EH (cell line): ENCODE results near the gene DNM3.

ENCODE experiments used
- DNase-seq: peaks from one replicate; pipeline ENCODE4 v3.0.0-alpha.2; 2015; ENCODE audit warnings: low read depth

Gene DNM3

GRCh38 chr1:172140591-172140990 lies 299.3 kb downstream of the DNM3 start:
- DNase-seq = no peak

GRCh38 chr1:172141341-172141881 lies 300.1 kb downstream of the DNM3 start:
- DNase-seq = no peak

- DNase-seq = no peak
These were observed 301.0 kb downstream of the DNM3 start for GRCh38 chr1:172142324-172142723.

- peak; percentile 80 for DNase-seq
These were observed 302.2 kb downstream of the DNM3 start for GRCh38 chr1:172143384-172144055.

GRCh38 chr1:172144445-172145061 lies 303.3 kb downstream of the DNM3 start:
- peak; percentile 100 for DNase-seq

GRCh38 chr1:172145231-172145651 lies 303.9 kb downstream of the DNM3 start:
- peak; percentile 88 for DNase-seq

GRCh38 chr1:172145656-172146055 lies 304.4 kb downstream of the DNM3 start:
- DNase-seq = no peak

- DNase-seq = no peak
These were observed 305.0 kb downstream of the DNM3 start for GRCh38 chr1:172146141-172146850.

GRCh38 chr1:172147541-172147940 lies 306.2 kb downstream of the DNM3 start:
- DNase-seq = no peak

- no peak for DNase-seq
These were observed 306.9 kb downstream of the DNM3 start for GRCh38 chr1:172148213-172148612.

GRCh38 chr1:172148707-172149106 lies 307.4 kb downstream of the DNM3 start:
- no peak for DNase-seq

GRCh38 chr1:172149346-172149745 lies 308.0 kb downstream of the DNM3 start:
- peak; percentile 32 for DNase-seq

GRCh38 chr1:172154551-172154950 lies 313.3 kb downstream of the DNM3 start:
- DNase-seq = peak; percentile 87

- DNase-seq = no peak
These were observed 314.5 kb downstream of the DNM3 start for GRCh38 chr1:172155766-172156165.

- DNase-seq = no peak
These were observed 320.9 kb downstream of the DNM3 start for GRCh38 chr1:172162236-172162635.

- peak; percentile 73 for DNase-seq
These were observed 322.4 kb downstream of the DNM3 start for GRCh38 chr1:172163498-172164215.

GRCh38 chr1:172165403-172165802 lies 324.1 kb downstream of the DNM3 start:
- no peak for DNase-seq

GRCh38 chr1:172167796-172168596 lies 326.7 kb downstream of the DNM3 start:
- DNase-seq = peak; percentile 75

GRCh38 chr1:172168597-172168872 lies 327.2 kb downstream of the DNM3 start:
- no peak for DNase-seq

- no peak for DNase-seq
These were observed 328.5 kb downstream of the DNM3 start for GRCh38 chr1:172169836-172170235.

- DNase-seq = peak; percentile 5
These were observed 331.1 kb downstream of the DNM3 start for GRCh38 chr1:172172352-172172831.
